NOMO-1 (cell line): ENCODE data around the gene LPAR1.
A peak's percentile ranks its signal among the peaks of the same experiment; 100 is the strongest.
"Not testable (repeated sequence)": the region's sequence is repeated elsewhere in the genome, so short reads cannot be mapped to it uniquely, and the experiment has no call there.

Experiments used
- DNase-seq, 2 experiments: peaks; one replicate each; lab custom pipeline; 2025; ENCODE audit not compliant: unreplicated experiment in 2 of 2; lab: John Stamatoyannopoulos, UW

The LPAR1 gene

GRCh38 chr9:111038331-111039230, at the start of gene LPAR1:
Gene LPAR1 (minus strand): TSS chr9:111038470. CDS start chr9:110972117, 66,353 bp downstream.
- DNase-seq, result peak in 1 of 2 experiments; percentile 36

- DNase-seq, result peak; percentile 36 to 77
Measured at GRCh38 chr9:111078391-111079038, 40.2 kb upstream of the LPAR1 start.

- DNase-seq, result peak; percentile 54 to 86
Measured at GRCh38 chr9:111076519-111076918, 38.2 kb upstream of the LPAR1 start.

GRCh38 chr9:111076042-111076441, 37.8 kb upstream of the LPAR1 start:
- peak in 1 of 2 experiments; percentile 70 for DNase-seq

- DNase-seq, result peak; percentile 82 to 95
Measured at GRCh38 chr9:111074395-111074794, 36.1 kb upstream of the LPAR1 start.

GRCh38 chr9:111069183-111069582, 30.9 kb upstream of the LPAR1 start:
- no peak for DNase-seq

GRCh38 chr9:111068771-111069170, 30.5 kb upstream of the LPAR1 start:
- peak; percentile 73 to 93 for DNase-seq

- DNase-seq, result no peak
Measured at GRCh38 chr9:111068383-111068730, 30.1 kb upstream of the LPAR1 start.

- DNase-seq, result no peak
Measured at GRCh38 chr9:111066468-111066867, 28.2 kb upstream of the LPAR1 start.

GRCh38 chr9:111065414-111065813, 27.1 kb upstream of the LPAR1 start:
- DNase-seq, result peak; percentile 20 to 72

GRCh38 chr9:111064160-111064837, 26.0 kb upstream of the LPAR1 start:
- no peak for DNase-seq

- DNase-seq, result no peak
Measured at GRCh38 chr9:111063332-111063731, 25.1 kb upstream of the LPAR1 start.

GRCh38 chr9:111058166-111058565, 19.9 kb upstream of the LPAR1 start:
- DNase-seq, result no peak

- no peak for DNase-seq
Measured at GRCh38 chr9:111056538-111056937, 18.3 kb upstream of the LPAR1 start.

GRCh38 chr9:111052791-111053190, 14.5 kb upstream of the LPAR1 start:
- DNase-seq, result no peak

GRCh38 chr9:111051400-111051799, 13.1 kb upstream of the LPAR1 start:
- DNase-seq, result no peak

- DNase-seq, result no peak
Measured at GRCh38 chr9:111050819-111051218, 12.5 kb upstream of the LPAR1 start.

- not testable (repeated sequence) for DNase-seq
Measured at GRCh38 chr9:111047287-111047686, 9.0 kb upstream of the LPAR1 start.

- DNase-seq, result no peak
Measured at GRCh38 chr9:111041902-111042301, 3.6 kb upstream of the LPAR1 start.

GRCh38 chr9:111040494-111040893, 2.2 kb upstream of the LPAR1 start:
- no peak for DNase-seq

- no peak for DNase-seq
Measured at GRCh38 chr9:111039231-111039906, 1.1 kb upstream of the LPAR1 start.
